Activated CD8-positive, alpha-beta memory T cell treated with anti-CD3 and anti-CD28 coated beads for 1 hour (primary cell): ENCODE data around the gene GOSR2.
"Not testable (repeated sequence)": the region's sequence is repeated elsewhere in the genome, so short reads cannot be mapped to it uniquely, and the experiment has no call there.

Experiments used
- DNase-seq, 2 donors: peaks; one replicate each; pipeline ENCODE4 v3.0.0-alpha.2; 2020; ENCODE audit warnings: low read depth in 1 of 2; ENCODE audit errors: extremely low read depth in 1 of 2

GOSR2 gene

DNA sequence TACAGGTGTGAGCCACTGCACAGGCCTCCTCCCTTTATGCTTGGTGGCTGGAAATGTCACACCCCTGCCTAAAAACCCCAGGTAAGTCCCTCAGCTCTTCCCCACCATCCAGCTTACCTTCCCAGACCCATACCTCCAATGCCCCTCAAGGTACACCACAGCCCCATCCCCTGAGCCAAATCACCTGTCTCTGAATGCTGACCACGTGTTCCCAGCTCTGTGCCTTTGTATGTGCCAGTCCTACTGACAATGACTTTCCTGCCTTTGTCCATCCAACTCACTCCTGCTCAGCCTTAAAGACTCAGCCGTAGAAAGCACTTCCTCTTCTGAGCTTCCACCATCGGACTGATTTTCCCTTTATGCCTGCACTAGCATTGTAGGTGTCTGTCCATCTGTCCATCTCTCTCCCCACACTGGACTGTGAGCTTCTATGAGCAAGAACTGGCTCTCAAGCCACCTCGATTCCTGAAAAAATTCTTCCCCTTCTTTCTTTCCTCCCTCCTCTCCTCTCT is 30.7 kb upstream of the GOSR2 start:
- no peak for DNase-seq

DNA sequence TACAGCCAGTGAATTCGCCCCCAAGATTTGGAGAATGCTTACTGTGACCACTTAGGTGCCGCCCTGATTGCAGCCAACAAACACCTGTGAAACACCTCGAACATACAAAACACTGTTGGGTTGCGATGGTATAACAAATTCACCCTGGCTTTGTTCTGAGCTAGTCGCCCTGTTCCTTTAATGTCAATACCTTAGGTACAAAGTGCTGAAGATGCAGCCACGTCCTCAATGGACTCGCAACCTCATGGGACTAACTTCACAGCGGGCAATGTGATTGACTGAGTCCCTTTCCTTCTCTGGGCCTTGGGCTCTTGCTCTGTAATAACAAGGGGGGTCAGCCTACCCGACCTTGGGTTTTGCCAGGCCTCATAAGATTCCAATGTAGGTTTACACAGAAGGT is 28.9 kb upstream of the GOSR2 start:
- no peak for DNase-seq

DNA sequence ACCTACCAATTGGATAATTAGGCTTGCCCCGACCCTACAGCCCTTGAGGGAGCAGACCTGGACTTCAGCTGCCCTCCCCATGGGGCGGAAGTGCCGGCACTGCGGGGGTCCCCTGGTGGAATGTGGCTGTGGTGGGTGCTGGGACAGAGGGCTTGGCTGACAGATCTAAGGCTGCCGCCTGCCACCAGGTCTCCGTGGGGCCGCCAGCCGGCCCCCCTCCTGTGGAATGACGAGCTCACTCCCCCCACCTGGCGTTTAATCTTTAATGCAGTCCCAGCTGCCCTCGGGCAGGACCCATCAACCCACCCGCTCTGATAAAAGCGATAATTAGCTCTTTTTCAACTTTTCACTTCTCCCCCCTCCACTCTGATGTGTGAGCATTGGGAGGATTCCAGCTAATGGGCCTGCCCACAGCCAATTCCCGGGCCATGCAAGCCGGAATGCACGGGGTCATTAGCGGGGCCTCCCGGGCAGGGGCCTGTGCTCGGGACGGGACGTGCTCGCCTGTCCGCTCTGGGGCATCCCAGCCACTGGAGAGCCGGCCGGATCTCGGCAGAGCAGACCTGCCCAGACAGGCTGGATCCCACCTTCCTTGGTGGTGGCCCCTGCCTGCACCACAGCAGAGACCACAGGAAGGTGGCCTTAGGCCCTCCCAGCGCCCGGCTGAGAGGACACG is 28.3 kb upstream of the GOSR2 start:
- DNase-seq = no peak

DNA sequence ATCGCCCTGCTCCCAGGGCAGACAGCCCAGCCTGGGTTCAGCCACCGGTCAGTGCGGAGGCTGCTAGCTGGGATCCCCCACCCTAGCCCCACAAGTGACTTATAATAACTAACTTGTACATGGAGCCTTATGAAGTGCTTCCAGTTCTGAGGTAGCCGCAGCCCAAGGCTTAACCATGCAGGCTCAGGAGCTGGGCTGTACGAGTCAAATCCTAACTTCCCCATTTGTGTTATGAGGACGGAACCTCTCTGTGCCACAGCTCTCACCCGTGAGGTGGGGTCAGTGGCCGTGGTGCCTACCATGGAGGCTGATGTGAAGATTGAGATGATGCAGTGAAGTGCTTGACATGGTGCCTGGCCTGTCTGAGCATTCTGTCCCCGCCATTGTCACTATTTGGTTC is 27.8 kb upstream of the GOSR2 start:
- DNase-seq = no peak

DNA sequence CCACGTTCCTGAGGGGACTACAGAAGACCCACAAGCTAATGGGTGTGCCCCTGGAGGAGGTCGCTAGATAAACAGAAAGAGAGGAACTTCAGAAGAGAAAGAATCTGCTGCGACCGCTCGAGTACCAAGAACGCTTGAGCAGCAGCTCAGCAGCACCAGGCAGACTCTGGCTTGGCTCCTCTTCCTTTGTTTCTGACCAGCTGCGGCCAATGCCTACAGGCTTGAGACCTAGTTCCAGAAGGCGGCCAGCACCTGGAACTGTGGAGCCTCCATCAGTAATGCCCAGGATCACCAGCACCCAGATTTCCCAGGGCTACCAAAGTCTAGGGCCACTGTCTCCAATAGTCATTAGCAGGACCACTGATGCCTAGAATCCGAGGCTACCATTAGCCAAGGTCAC is 26.0 kb upstream of the GOSR2 start:
- DNase-seq = no peak

DNA sequence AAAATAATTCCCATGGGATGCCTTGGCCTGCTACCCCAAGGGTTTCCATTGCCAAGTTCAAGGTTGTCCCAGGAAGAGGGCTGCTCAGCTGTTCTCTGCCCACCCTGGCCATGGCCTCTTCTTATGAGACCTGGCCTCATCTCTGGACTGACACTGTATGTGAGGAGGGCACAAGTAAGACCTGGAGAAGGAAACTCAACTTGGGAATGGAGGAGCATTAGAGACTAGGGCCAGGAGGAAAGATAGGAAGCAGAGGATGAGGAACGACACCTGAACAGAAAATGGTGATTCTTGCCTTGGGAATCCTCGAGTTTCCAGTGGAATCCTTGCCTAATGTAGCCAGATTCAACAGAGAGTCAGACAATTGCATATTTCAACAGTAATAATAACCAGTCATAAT is 24.6 kb upstream of the GOSR2 start:
- DNase-seq = no peak

DNA sequence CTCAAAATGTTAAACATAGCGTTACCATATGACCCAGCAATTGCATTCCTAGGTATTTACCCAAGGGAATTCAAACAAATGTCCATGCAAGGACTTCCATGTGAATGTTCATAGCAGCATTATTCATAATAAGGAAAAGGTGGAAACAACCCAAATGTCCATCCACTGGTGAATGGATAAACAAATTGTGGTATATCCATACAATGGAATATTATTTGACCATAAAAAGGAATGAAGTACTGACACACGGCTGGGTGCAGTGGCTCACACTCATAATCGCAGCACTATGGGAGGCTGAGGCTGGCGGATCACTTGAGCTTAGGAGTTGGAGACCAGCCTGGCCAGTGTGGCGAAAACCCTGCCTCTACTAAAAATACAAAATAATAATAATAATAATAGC is 24.1 kb upstream of the GOSR2 start:
- no peak for DNase-seq

DNA sequence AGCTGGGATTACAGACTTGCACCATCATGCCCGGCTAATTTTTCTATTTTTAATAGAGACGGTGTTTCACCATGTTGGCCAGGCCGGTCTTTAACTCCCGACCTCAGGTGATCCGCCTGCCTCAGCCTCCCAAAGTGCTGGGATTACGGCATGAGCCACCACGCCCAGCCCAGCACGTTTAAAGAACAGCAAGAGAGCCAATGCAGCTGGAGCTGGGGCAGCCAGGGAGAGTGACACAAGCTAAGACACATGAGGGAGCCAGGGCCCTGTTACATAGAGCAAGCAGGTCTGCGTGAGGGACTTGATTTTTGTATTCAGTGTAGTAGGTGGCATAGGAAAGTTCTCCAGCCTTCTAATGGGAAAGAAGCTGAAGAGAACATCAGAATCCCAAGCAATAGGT is 21.7 kb upstream of the GOSR2 start:
- DNase-seq = no peak

DNA sequence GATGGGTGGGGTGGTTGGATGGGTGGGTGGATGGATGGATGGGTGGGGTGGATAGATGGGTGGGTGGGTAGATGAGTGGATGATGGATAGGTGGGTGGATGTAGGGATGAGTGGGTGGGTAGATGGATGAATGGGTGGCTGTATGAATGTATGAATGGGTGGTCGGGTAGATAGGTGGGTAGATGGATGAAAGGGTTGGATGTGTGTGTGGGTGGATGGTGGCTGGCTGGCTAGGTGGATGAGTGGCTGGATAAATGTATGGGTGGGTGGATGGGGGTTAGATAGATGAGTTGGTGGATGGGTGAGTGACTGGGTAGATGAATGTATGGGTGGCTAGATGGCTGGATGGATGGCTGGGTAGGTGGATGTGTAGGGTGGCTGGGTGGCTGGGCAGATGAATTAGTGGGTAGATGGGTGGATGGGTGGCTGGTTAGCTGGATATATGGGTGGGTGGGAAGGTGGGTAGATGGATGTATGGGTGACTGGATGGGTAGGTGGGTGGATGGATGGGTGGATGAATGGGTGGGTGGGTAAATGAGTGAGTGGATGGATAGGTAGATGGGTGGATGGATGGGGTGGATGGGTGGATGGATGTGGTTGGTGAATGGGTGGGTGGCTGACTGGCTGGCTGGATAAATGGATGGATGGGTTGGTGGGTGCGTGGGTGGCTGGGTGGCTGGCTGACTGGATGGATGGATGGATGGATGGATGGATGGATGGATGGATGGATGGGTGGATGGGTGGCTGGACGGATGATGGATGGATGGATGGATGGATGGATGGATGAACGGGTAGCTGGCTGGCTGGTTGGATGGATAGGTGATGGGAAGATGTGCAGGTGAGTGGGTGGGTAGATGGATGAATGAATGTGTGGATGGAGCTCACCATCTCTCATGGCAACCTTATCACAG is 18.9 kb upstream of the GOSR2 start:
- DNase-seq = no peak

DNA sequence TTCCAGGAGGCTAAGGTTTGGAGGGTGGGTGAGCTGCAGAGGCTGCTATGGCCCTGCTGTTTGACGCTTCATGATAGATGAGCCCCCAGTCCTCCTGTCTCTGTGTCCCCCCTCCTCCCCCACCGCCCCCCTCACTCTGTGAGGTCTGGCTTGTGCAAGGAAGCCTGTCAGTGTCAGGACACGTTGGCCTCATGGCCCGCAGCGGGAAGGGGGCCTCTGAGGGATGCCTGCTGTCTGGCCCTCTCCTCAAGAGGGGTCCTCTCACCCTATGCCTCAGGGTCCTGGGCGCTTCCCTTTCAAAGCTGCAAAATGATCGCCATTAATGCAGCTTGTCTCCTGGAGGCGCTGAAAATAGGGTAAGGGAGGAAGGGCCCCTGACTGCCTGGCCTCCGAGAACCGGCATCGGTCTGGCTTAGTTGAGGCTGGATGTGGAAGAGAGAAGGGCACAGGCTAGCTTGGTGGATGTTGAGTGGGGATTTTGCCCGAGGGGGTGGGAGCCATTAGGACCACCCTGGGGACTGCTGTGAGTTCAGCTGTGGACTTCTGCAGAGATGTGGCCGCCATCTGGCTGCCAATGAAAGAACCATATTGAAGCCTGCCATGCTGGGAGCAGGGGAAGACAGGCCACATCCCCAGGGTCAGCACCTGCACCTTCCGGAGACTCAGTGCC is 14.8 kb upstream of the GOSR2 start:
- DNase-seq = no peak

DNA sequence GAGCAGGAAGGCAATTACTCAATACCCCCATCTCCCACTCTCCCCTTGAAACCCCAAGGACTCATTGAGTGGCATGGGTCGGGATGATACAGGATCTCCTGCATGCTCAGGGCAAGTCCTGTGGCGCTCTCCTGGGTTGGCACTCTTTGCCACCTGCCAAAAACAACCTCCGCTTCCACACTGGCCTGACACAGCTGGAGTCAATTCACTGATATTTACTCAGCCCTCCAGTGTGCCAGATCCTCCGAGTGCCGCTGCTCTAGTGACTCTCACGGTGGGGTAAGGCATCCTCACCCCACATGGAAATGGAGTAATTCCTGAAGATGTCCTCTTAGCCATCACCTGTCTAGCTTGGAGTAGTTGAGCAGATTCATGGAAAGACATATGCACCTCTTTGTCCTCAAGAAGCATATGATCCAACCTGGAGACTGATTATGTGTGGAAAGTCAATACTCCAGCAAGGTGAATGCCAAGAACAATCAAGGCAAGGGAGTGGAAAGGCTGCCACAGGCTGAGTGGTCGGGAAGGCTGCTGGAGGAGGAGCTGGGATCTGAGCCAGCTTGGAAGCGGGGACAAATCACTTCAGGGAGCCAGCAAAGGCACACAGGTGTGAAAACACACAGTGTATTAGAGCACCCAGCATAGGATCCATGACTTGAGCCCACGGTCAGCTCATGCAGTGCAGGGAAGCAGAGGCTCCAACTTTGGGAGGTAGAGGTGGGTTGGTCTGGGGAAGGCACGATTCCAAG is 12.6 kb upstream of the GOSR2 start:
- DNase-seq = no peak

DNA sequence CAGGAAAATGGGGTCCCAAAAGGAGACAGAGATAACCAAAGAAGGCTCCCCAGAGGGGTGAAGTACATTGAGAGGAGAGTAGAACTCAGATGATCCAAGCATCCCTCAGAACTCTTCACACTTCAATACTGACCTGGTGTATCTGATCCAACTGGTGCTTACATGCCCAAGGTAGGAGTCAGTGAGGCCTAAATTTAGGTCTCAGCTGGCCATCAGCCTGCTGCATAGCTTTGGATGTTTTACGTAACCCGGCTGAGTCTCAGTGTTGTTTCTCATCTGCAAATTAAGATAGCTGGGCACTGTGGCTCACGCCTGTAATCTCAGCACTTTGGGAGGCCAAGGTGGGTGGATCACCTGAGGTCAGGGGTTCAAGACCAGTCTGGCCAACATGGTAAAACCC is 11.6 kb upstream of the GOSR2 start:
- DNase-seq = no peak

DNA sequence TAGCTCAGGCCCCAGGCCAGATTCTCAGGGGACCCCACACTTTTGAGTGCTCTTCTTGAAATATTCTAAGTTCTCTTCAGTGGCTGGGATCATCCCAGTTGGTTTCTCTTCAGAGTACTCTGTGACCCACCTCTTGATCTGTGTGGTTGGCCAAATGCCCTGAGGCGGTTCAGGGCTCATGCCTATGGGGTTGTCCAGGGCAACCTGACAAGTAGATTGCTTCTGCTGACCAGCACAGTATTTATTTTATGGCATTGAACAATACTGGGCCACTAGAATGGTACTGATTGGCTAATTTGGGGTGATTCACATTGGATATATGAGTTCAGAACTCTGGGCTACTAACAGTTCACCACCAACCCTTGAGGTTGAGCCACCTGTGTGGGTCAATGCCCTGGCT is 7.4 kb upstream of the GOSR2 start:
- no peak for DNase-seq

DNA sequence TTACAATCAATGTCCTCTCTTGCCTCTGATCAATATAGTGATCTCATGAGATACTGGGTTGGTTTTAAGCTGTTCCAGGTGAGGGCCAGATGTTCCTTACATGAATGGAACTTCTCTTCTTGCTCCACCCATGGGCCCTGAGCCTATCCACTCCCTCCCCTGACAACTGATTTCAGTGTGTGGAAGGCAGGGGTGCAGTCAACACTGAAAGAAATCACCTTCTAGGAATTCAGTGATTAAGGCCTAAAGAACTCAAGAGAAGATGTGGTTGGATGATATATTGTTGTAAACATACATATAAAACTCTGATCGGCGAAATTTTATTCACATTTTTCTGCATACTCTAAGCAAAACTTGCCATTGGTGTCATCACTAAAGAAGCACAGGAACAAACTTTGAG is 6.7 kb upstream of the GOSR2 start:
- no peak for DNase-seq

DNA sequence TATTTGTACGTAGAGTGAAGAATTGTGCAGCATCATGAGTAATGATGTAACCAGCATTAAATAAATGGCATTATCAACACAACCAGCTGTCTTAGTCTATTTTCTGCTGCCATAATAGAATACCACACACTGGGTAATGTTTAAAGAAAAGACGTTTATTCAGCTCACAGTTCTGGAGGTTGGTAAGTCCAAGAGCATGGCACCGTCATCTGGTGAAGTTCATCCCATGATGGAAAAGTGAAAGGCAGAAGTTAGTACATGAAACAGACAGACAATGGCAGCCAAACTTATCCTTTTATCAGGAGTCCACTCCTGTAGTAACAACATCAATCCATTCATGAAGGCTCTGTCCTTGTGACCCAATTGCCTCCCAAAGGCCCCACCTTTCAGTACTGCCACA is 6.3 kb upstream of the GOSR2 start:
- DNase-seq = no peak

DNA sequence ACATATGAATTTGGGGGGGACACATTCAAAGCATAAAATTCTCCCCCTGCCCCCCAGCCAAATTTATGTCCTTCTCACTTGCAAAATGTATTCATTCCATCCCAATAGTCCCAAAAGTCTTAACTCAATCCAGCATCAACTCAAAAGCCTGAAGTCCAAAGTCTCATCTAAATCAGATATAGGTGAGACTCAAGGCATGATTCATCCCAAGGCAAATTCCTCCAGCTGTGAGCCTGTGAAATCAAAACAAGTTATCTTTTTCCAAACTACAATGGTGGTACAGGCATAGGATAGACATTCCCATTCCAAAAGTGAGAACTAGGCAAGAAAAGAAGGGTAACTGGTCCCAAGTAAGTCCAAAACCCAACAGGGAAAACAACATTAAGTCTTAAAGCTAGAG is 5.9 kb upstream of the GOSR2 start:
- no peak for DNase-seq

DNA sequence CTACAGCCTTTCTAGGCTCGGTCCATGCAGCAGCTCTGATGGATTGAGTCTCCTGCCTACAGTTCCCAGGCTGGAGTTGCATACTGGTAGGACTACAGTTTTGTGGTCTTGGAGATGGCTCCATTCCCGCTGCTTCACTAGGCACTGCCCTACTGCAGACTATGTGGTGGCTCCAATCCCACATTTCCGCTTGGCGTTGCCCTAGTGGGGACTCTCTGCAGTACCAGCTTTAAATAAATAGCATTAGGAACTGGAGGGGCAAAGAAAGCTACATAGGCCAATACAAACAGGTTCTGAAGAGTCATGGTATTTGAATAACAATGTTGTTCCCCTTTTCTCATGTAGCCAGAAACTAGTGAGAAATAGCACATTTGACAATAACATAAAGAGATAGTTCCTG is 5.4 kb upstream of the GOSR2 start:
- DNase-seq = no peak

DNA sequence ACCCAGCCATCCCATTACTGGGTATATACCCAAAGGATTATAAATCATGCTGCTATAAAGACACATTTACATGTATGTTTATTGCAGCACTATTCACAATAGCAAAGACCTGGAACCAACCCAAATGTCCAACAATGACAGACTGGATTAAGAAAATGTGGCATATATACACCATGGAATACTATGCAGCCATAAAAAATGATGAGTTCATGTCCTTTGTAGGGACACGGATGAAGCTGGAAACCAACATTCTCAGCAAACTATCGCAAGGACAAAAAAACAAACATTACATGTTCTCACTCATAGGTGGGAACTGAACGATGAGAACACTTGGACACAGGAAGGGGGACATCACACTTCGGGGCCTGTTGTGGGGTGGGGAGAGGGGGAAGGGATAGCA is 998 bp upstream of the GOSR2 start:
- DNase-seq = not testable (repeated sequence)

DNA sequence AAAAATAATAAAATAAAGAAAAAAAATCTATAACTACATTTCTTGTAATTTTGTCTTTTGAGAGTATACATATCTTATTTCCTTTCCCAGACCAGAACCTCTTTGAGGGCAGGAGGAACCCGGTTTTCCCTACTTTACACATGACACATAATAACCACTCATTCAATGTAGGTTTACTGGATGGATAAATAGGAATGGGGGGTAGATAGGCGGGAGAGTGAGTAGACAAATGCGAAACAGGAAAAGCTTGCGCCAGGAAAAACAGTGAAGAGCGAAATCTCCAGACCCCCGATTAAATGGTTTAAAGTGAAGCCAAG is 515 bp upstream of the GOSR2 start:
- no peak for DNase-seq

DNA sequence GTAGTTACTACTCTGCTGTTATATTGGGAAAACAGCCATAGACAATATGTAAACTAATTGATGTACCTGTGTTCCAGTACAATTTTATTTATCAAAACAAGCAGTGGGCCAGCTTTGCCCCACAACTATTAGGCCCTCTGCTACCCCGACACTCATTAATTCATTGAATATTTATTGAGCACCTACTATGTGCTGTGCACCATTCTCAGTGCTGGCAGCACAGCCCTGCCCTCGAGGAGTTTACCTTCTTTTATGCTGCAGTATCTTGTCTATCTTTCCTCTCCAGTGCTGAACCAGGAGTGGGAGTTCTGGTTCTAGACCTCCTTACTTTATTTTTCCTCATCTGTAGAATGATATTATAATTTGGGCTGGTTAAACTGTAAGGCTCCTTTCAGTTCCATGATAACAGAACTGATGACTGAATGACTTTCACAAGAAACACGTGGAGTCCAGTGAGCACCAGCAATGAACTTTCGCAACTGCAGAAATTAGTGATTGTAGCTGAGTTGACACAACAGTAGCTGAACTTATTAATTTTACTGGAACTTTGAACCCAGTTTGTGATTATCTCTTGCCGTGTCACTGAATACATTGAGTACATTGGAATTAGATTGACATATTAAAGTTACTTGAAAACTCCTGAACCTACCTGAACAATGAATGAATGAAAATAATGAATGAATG is 2.4 kb downstream of the GOSR2 start:
- no peak for DNase-seq
